ENCODE measurements around the gene GJA3. TPM values are rescaled to one million over a fixed set of nuclear protein-coding genes. Genes with fewer than 3 reads are reported as not detected.

The GJA3 gene
- total and polyA plus RNA-seq, 11 donors, result 5.4 to 30.5 (median 16.5) TPM

GRCh38 chr13:20149762-20150161, 11.1 kb downstream of the GJA3 start:
- Histone ChIP-seq H3K9me3 (no peaks in the 10 kb centered on the region), H3K36me3 (no peaks in the 10 kb centered on the region), H3K27me3 (peaks cover 0 to 21% (median 0%) of the 10 kb centered on the region in 9 donors), H3K4me1 (peaks cover 0 to 36% (median 0%) of the 10 kb centered on the region in 12 donors), H3K4me3 (peak overlapping the region in 1 of 12 donors; percentile 5), H3K27ac (peak overlapping the region in 7 of 12 donors; percentile 22 to 80 (median 67))
- TF ChIP-seq POLR2A (IDR thresholded peaks at IDR 0.05) (no peak), CTCF (IDR thresholded peaks at IDR 0.05) (no peak)
- peak; percentile 29 to 79 (median 52) for ATAC-seq
- 27 to 37% (median 35%) methylated on average over 9 of the region's 9 CpGs for WGBS, 4 donors
- DNase-seq, result peak in 1 of 5 donors; percentile 58
- intact Hi-C loops (cut with DNase I), result no loop called here

DNA sequence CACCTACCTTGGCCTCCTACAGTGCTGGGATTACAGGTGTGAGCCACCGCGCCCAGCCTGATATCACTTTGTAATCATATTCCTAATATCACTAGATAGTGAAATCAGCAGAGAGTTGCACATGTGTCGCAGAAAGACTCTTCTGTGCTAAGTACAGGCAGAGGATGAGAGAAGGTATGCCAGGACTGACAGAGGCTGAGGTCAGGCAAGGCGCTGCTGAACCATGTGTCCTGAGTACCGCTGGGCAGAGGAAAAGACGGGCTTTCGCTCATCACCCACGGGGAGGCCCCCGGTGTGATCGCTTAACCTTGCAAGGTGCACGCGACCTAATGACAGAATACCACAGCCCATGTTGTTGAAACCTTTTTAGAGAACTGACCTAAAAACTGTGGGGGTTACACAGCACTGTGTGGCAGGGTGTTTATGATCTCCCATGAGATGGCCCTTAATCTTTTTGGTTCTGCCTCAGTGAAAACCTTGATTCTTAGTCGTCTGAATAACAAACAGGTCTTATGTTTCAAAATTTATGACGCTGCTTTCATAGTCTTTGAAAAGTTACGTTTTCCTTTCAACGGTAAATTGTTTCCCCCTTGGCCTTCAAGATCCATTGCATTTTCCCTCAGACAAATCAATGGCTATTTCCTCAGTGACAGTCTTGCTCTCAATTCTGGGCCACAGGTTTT, 12.2 kb downstream of the GJA3 start:
- H3K9me3 ChIP-seq, result no peaks in the 10 kb centered on the region
- no peaks in the 10 kb centered on the region for H3K36me3 ChIP-seq
- TF ChIP-seq CTCF (IDR thresholded peaks at IDR 0.05), result no peak
- no peak for TF ChIP-seq POLR2A (IDR thresholded peaks at IDR 0.05)
- H3K27me3 ChIP-seq, result peaks cover 0 to 20% (median 0%) of the 10 kb centered on the region in 9 donors
- peaks cover 0 to 36% (median 0%) of the 10 kb centered on the region in 12 donors for H3K4me1 ChIP-seq
- H3K27ac ChIP-seq, result no peak overlapping the region
- intact Hi-C loops (cut with DNase I), result no loop called here
- no peak overlapping the region for H3K4me3 ChIP-seq
- 79 to 85% (median 81%) methylated on average over 16 of the region's 16 CpGs for WGBS, 4 donors
- DNase-seq (no peak), ATAC-seq (no peak)

DNA sequence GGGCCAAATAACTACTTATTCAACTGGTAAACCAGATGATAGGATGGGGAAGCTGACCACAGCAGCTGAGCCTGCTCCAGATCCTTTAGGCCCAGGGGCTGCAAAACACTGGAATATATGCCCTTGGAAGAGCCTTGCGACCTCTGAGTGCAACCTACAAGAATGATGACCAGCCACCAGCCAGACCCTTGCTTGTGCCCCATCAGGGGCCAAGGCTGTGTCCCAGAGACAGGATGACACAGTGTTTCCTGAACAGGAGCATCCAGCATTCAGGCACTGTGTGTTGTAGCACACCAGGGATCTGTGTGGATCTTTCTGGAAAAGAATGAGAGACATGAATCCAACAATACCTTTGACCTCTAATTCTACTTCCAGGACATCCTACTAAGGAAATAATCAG, 14.5 kb downstream of the GJA3 start:
- Histone ChIP-seq H3K4me3 (no peak overlapping the region), H3K4me1 (peaks cover 3 to 55% (median 11%) of the 10 kb centered on the region in 12 donors), H3K27me3 (peaks cover 0 to 43% (median 0%) of the 10 kb centered on the region in 9 donors), H3K36me3 (no peaks in the 10 kb centered on the region), H3K27ac (peak overlapping the region in 3 of 12 donors; percentile 9 to 28 (median 14)), H3K9me3 (no peaks in the 10 kb centered on the region)
- DNase-seq (no peak), ATAC-seq (no peak)
- TF ChIP-seq POLR2A (IDR thresholded peaks at IDR 0.05) (no peak), CTCF (IDR thresholded peaks at IDR 0.05) (no peak)
- 88 to 100% (median 97%) methylated on average over 1 of the region's 1 CpG; no CpG with 5 or more reads in 1 of the 4 donors for WGBS, 4 donors
- intact Hi-C loops (cut with DNase I), result no loop called here

- intact Hi-C loops (cut with DNase I), result no loop called here
- TF ChIP-seq POLR2A (IDR thresholded peaks at IDR 0.05), result no peak
- TF ChIP-seq CTCF (IDR thresholded peaks at IDR 0.05), result no peak
- no peak for ATAC-seq
- Histone ChIP-seq H3K4me3 (no peak overlapping the region), H3K9me3 (no peaks in the 10 kb centered on the region), H3K27me3 (peaks cover 0 to 44% (median 5%) of the 10 kb centered on the region in 9 donors), H3K27ac (no peak overlapping the region), H3K36me3 (no peaks in the 10 kb centered on the region), H3K4me1 (peaks cover 5 to 51% (median 14%) of the 10 kb centered on the region in 12 donors)
- 71 to 86% (median 75%) methylated on average over 6 to 7 of the region's 7 CpGs for WGBS, 4 donors
- no peak for DNase-seq
These were observed 15.3 kb downstream of the GJA3 start for GRCh38 chr13:20145521-20145920.
